Liver (tissue), 9 donors: ENCODE measurements around the gene C10orf143. TPM values are rescaled to one million over a fixed set of nuclear protein-coding genes. Genes with fewer than 3 reads are reported as not detected.

Experiments used
- DNase-seq: peaks from one replicate; pipeline ENCODE4 v3.0.0-alpha.2; 2017; ENCODE audit warnings: low spot score
- H3K27ac ChIP-seq, 2 donors: one replicate each; pipeline ENCODE4 v1.7.0; 2013; ENCODE audit warnings: inconsistent platforms in 2 of 2, low read length in 2 of 2, control low read depth in 1 of 2, low read depth in 1 of 2, mild to moderate bottlenecking in 1 of 2
- H3K27me3 ChIP-seq, 4 donors: one replicate each; pipeline versions ENCODE4 v1.6.1 to v1.7.0; 2013; ENCODE audit warnings: low read length in 3 of 4, inconsistent platforms in 1 of 4, mild to moderate bottlenecking in 1 of 4, moderate library complexity in 1 of 4; ENCODE audit not compliant: control insufficient read depth in 4 of 4, insufficient read depth in 4 of 4
- H3K36me3 ChIP-seq, 4 donors: one replicate each; pipeline versions ENCODE4 v1.6.1 to v1.7.0; 2013; ENCODE audit warnings: low read length in 3 of 4, mild to moderate bottlenecking in 3 of 4, low read depth in 1 of 4, moderate library complexity in 1 of 4; ENCODE audit not compliant: control insufficient read depth in 4 of 4, insufficient read depth in 3 of 4
- H3K4me1 ChIP-seq, 4 donors: one replicate each; pipeline versions ENCODE4 v1.6.1 to v1.7.0; 2013; ENCODE audit warnings: low read length in 3 of 4, mild to moderate bottlenecking in 3 of 4, moderate library complexity in 1 of 4; ENCODE audit not compliant: control insufficient read depth in 4 of 4, insufficient read depth in 4 of 4
- H3K4me3 ChIP-seq, 3 donors: one replicate each; pipeline versions ENCODE4 v1.6.1 to v1.7.0; 2013; ENCODE audit warnings: low read length in 3 of 3, control low read depth in 1 of 3, low read depth in 1 of 3, mild to moderate bottlenecking in 1 of 3
- H3K9ac ChIP-seq, 2 donors: one replicate each; pipeline ENCODE4 v1.7.0; 2013; ENCODE audit warnings: low read length in 2 of 2, mild to moderate bottlenecking in 2 of 2, moderate library complexity in 2 of 2, control low read depth in 1 of 2, low read depth in 1 of 2
- H3K9me3 ChIP-seq, 4 donors: one replicate each; pipeline versions ENCODE4 v1.6.1 to v1.7.0; 2013; ENCODE audit warnings: low read length in 3 of 4; ENCODE audit not compliant: control insufficient read depth in 4 of 4
- ATF3 ChIP-seq: IDR thresholded peaks from 2 replicates; pipeline ENCODE4 v1.6.1; 2016; ENCODE audit warnings: antibody characterized with exemption
- CTCF ChIP-seq: fragments of 150-350 bp; IDR thresholded peaks from 2 replicates; pipeline ENCODE4 v1.5.1; 2017; ENCODE audit warnings: improper control_type of control experiment, low read depth, low read length; ENCODE audit not compliant: missing input control
- EGR1 ChIP-seq, 2 donors: IDR thresholded peaks; 2 replicates each; pipeline ENCODE4 v1.6.1; 2016 to 2018; ENCODE audit warnings: antibody characterized with exemption in 2 of 2, low read depth in 2 of 2
- FOXA1 ChIP-seq: IDR thresholded peaks from 2 replicates; pipeline ENCODE4 v1.6.1; 2016; ENCODE audit warnings: antibody characterized with exemption
- HNF4G ChIP-seq: IDR thresholded peaks from 2 replicates; pipeline ENCODE4 v1.6.1; 2016; ENCODE audit warnings: antibody characterized with exemption
- NR2F2 ChIP-seq: IDR thresholded peaks from 2 replicates; pipeline ENCODE4 v1.6.1; 2016; ENCODE audit warnings: antibody characterized with exemption
- RAD21 ChIP-seq, 2 donors: IDR thresholded peaks; 2 replicates each; pipeline ENCODE4 v1.6.1; 2016; ENCODE audit warnings: antibody characterized with exemption in 2 of 2, mild to moderate bottlenecking in 2 of 2
- REST ChIP-seq: IDR thresholded peaks from 2 replicates; pipeline ENCODE4 v1.6.1; 2016; ENCODE audit warnings: antibody characterized with exemption, mild to moderate bottlenecking
- RXRA ChIP-seq, 2 donors: IDR thresholded peaks; 2 replicates each; pipeline ENCODE4 v1.6.1; 2017 to 2018; ENCODE audit warnings: antibody characterized with exemption in 2 of 2, mild to moderate bottlenecking in 1 of 2
- TAF1 ChIP-seq: conservative IDR thresholded peaks from 2 replicates; pipeline ENCODE4 v1.6.1; 2016; ENCODE audit warnings: antibody characterized with exemption, mild to moderate bottlenecking
- YY1 ChIP-seq: IDR thresholded peaks from 2 replicates; pipeline ENCODE4 v1.6.1; 2016; ENCODE audit warnings: antibody characterized with exemption, mild to moderate bottlenecking
- ZBTB33 ChIP-seq: IDR thresholded peaks from 2 replicates; pipeline ENCODE4 v1.6.1; 2016; ENCODE audit warnings: antibody characterized with exemption
- WGBS: extraction: QIAGEN DNeasy Blood & Tissue Kit; methylation state at CpG from one replicate; pipeline ENCODE4 v1.1.7; 2013; 5-methylcytosine and 5-hydroxymethylcytosine counted together
- polyA plus RNA-seq, 2 donors: library from polyadenylated mRNA; stranded (reverse) in 1 of 2; unstranded in 1 of 2; fragments of 200-250 nt in 1 of 2; fragments of >200 nt in 1 of 2; fragmentation: Nextera tagmentation in 1 of 2; extraction: Ambion mirVana in 1 of 2; gene quantifications; one replicate each; pipeline versions ENCODE4 v1.2.1 to v1.2.3, GENCODE V29; 2013 to 2015
- total RNA-seq, 2 donors: library from RNA; depleted of rRNA; stranded (reverse); fragments of >200 nt; gene quantifications; one replicate each; pipeline ENCODE4 v1.2.3, GENCODE V29; 2014
- donor health status: healthy.
- donor health status: healthy.
- donor health status: healthy.
- donor health status: healthy.
- donor health status: healthy.

The C10orf143 gene
- total and polyA plus RNA-seq, 4 donors, result 0.14 to 2.7 (median 1.2) TPM

- Histone ChIP-seq H3K4me3 (no peak overlapping the region), H3K36me3 (no peaks in the 10 kb centered on the region), H3K9ac (no peak overlapping the region), H3K27me3 (peaks cover 0 to 3% (median 0%) of the 10 kb centered on the region in 4 donors), H3K27ac (no peak overlapping the region), H3K4me1 (no peaks in the 10 kb centered on the region), H3K9me3 (no peaks in the 10 kb centered on the region)
- 84% methylated on average over 8 of the region's 8 CpGs for whole genome bisulfite sequencing
- DNase-seq, result no peak
- TF ChIP-seq EGR1 (IDR thresholded peaks at IDR 0.05; ENCODE audit: low read depth in 2 of 2), result no peak
- no peak for TF ChIP-seq REST
- TF ChIP-seq TAF1, result no peak
- TF ChIP-seq ZBTB33, result no peak
These were observed 72.5 kb downstream of the C10orf143 start for GRCh38 chr10:130038019-130038555.

- TF ChIP-seq TAF1 (no peak), HNF4G (no peak), ATF3 (no peak), NR2F2 (no peak), CTCF (no peak), RAD21 (IDR thresholded peaks at IDR 0.05) (no peak), YY1 (no peak), FOXA1 (no peak), ZBTB33 (no peak), RXRA (IDR thresholded peaks at IDR 0.05) (no peak)
- Histone ChIP-seq H3K9me3 (no peaks in the 10 kb centered on the region), H3K27me3 (peaks cover 0 to 3% (median 0%) of the 10 kb centered on the region in 4 donors), H3K9ac (no peak overlapping the region), H3K4me1 (no peaks in the 10 kb centered on the region), H3K36me3 (no peaks in the 10 kb centered on the region), H3K27ac (no peak overlapping the region), H3K4me3 (no peak overlapping the region)
- 78% methylated on average over 14 of the region's 14 CpGs for WGBS
- DNase-seq, result no peak
These were observed 73.4 kb downstream of the C10orf143 start for GRCh38 chr10:130037169-130037661.
